Measurements from ENCODE around the gene KANK3. TPM values are rescaled to one million over a fixed set of nuclear protein-coding genes. Genes with fewer than 3 reads are reported as not detected.

Gene KANK3
- total RNA-seq, 2 experiments from 2014 or later: 0.11 to 0.22 TPM

- Histone ChIP-seq H3K9me3 (ENCODE audit: low read length) (peaks cover 5% of the 10 kb centered on the region; the same call in 1 of the 2 replicates), H3K36me3 (ENCODE audit: insufficient read depth, low read length) (no peaks in the 10 kb centered on the region), H3K4me1 (ENCODE audit: insufficient read depth, low read length, poor library complexity, severe bottlenecking) (peaks cover 14% of the 10 kb centered on the region), H3K9me2 (ENCODE audit: insufficient read depth, low read length) (no peaks in the 10 kb centered on the region), H3K4me2 (ENCODE audit: low read length) (peak overlapping the region; percentile 84), H3K27ac (ENCODE audit: low read depth, low read length, poor library complexity, severe bottlenecking) (no peak overlapping the region), H4K20me1 (ENCODE audit: insufficient read depth, low read length) (0 out of 2 replicates have a peak, but pooled peaks cover 6% of the 10 kb centered on the region), H3K4me3 (ENCODE audit: low read depth, low read length, poor library complexity, severe bottlenecking) (peak overlapping the region; percentile 93), H3K79me2 (ENCODE audit: insufficient read depth, low read depth, low read length) (peaks cover 12% of the 10 kb centered on the region; the same call in 1 of the 2 replicates), H2AFZ (ENCODE audit: low read length) (no peak overlapping the region)
- TF ChIP-seq EZH2phosphoT487 (IDR thresholded peaks at IDR 0.05; ENCODE audit: borderline replicate concordance, low read depth, low read length) (no peak), CTCF (conservative IDR thresholded peaks at IDR 0.05; ENCODE audit: low read length) (no peak)
- POLR2A ChIA-PET: interaction anchor here (1.6 kb wide), 1 partner anchor 22 kb away, joined by 6 read pairs; the partner anchor contains the start of gene MARCHF2
- intact Hi-C loops (cut with micrococcal nuclease; ENCODE audit: unreplicated experiment): no loop called here
- BruUV-seq (replicated peaks): no TSS peak
- CTCF ChIA-PET (ENCODE audit: unreplicated experiment): interaction anchor here (2.1 kb wide), 1 partner anchor 22 kb away, joined by 8 read pairs; the partner anchor contains the start of gene MARCHF2
- DNase-seq (ENCODE audit: low spot score): no peak
Observed at GRCh38 chr19:8391198-8392016, 48.3 kb upstream of the KANK3 start.

- H3K9me2 ChIP-seq (ENCODE audit: insufficient read depth, low read length): no peaks in the 10 kb centered on the region
- ChIA-PET POLR2A (interaction anchor here (0.6 to 1.6 kb wide), 4 partner anchors 11 to 92 kb away, joined by 4 to 6 read pairs (median 4); partner anchors contain the start of gene MARCHF2), CTCF (ENCODE audit: unreplicated experiment) (interaction anchor here (2.1 kb wide), 1 partner anchor 23 kb away, joined by 8 read pairs; the partner anchor contains the start of gene MARCHF2)
- peaks cover 14% of the 10 kb centered on the region for H3K4me1 ChIP-seq (ENCODE audit: insufficient read depth, low read length, poor library complexity, severe bottlenecking)
- TF ChIP-seq EZH2phosphoT487 (IDR thresholded peaks at IDR 0.05; ENCODE audit: borderline replicate concordance, low read depth, low read length): no peak
- no peak for TF ChIP-seq CTCF (conservative IDR thresholded peaks at IDR 0.05; ENCODE audit: low read length)
- no peaks in the 10 kb centered on the region; the same call in 1 of the 2 replicates for H3K36me3 ChIP-seq (ENCODE audit: insufficient read depth, low read length)
- peak overlapping the region; percentile 87 for H3K27ac ChIP-seq (ENCODE audit: low read depth, low read length, poor library complexity, severe bottlenecking)
- BruUV-seq (replicated peaks): no TSS peak
- peak overlapping the region; percentile 51; the same call in 1 of the 2 replicates for H2AFZ ChIP-seq (ENCODE audit: low read length)
- peaks cover 12% of the 10 kb centered on the region; the same call in 1 of the 2 replicates for H3K79me2 ChIP-seq (ENCODE audit: insufficient read depth, low read depth, low read length)
- H4K20me1 ChIP-seq (ENCODE audit: insufficient read depth, low read length): 0 out of 2 replicates have a peak, but pooled peaks cover 6% of the 10 kb centered on the region
- H3K4me3 ChIP-seq (ENCODE audit: low read depth, low read length, poor library complexity, severe bottlenecking): peak overlapping the region; percentile 93
- peak; percentile 92 for DNase-seq (ENCODE audit: low spot score)
- intact Hi-C loops (cut with micrococcal nuclease; ENCODE audit: unreplicated experiment): no loop called here
- H3K4me2 ChIP-seq (ENCODE audit: low read length): peak overlapping the region; percentile 84
- H3K9me3 ChIP-seq (ENCODE audit: low read length): peaks cover 11% of the 10 kb centered on the region; the same call in 1 of the 2 replicates
Observed at GRCh38 chr19:8390617-8390981, 47.5 kb upstream of the KANK3 start.
